ENCODE results near the gene MOV10L1. TPM values are rescaled to one million over a fixed set of nuclear protein-coding genes. Genes with fewer than 3 reads are reported as not detected.
A peak's percentile ranks its signal among the peaks of the same experiment; 100 is the strongest.

The MOV10L1 gene
- total RNA-seq, 8 experiments from 2014 or later = 0.11 to 2.9 (median 0.45) TPM

DNA sequence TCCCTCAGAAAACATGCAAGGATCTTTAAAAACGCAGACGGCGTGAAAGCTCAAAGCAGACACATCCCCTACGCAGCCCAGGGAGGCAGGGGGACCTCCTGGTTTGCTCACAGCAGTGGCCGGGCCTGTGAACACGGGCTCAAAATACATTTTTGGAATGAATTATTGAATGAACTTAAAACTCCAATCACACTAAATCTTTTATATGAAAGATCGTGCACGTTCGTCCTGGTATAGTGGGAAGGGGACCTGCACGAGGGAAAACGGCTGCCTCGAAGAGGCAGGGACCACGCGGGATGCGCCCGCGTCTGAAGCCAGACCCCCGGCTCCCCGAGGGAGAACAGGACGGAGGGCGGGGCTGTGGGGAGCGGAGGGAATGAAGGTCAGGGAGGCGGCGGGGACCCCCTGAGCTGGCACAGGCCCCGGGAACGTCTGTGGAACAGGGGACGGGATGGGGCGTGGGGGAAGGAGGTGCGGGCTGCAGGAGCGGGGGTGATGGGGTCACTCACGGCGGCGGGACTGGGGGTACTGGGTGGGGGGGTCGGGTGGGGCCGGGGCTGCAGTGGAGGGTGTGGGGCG, 79.5 kb downstream of the MOV10L1 start:
- H3K4me3 ChIP-seq = peak overlapping the region; percentile 43 to 81 (median 55)

DNA sequence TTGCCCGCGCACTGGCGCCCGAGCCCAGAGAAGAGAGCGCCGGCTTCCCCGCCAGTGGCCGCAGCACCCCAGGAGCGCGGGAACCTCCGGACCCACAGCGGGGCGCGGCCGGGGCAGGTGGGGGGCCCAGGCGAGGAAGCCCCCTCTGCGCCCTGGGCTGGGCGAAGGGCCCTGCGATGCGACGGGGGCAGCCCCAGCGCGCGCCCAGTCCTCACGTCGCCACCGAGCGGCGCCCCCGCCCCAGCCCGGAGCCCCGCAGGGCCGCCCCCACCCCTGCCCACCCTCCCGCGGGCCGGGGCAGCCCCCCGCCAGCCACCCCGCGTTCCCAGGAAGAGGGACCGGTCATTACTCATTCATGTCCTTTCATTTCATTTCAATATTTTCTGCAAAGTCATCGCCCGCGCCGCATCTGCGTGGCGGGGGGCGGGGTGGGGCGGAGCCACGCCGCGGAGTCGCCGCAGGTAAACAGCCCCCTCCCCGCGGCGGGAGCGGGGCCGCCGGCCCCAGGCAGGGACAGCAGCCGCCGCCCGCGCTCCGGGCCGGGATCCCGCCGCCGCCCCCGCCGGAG, 80.1 kb downstream of the MOV10L1 start:
- Histone ChIP-seq H3K4me3 (peak overlapping the region; percentile 43 to 81 (median 55)), H3K27ac (peak overlapping the region in 1 of 2 donors; percentile 75), H3K4me1 (replicated peaks in 1 of 2) (peaks cover 4 to 6% of the 10 kb centered on the region in 2 donors)
- in situ Hi-C loops (cut with MboI; ENCODE audit: low pct_unique_long_range_greater_than_20kb in 2 of 9, low sequenced_read_pairs in 9 of 9, unreplicated experiment in 9 of 9) = no loop called here
- WGBS, 10 experiments = no CpG with 5 or more reads among the region's 70 CpGs
- peak; percentile 40 to 75 (median 68) for ATAC-seq (replicated peaks in 6 of 8)

More for the DNA sequence above, 79.5 kb downstream of the MOV10L1 start:
- 0 to 80% (median 16%) methylated on average over 1 to 5 of the region's 36 CpGs; no CpG with 5 or more reads in 4 of the 10 experiments for WGBS, 10 experiments
- Histone ChIP-seq H3K27ac (no peak overlapping the region), H3K4me1 (replicated peaks in 1 of 2) (peaks cover 4 to 6% of the 10 kb centered on the region in 2 donors)
- ATAC-seq (replicated peaks in 6 of 8) = peak in 6 of 8 experiments; percentile 5 to 33 (median 22)
- in situ Hi-C loops (cut with MboI; ENCODE audit: low pct_unique_long_range_greater_than_20kb in 2 of 9, low sequenced_read_pairs in 9 of 9, unreplicated experiment in 9 of 9) = no loop called here

DNA sequence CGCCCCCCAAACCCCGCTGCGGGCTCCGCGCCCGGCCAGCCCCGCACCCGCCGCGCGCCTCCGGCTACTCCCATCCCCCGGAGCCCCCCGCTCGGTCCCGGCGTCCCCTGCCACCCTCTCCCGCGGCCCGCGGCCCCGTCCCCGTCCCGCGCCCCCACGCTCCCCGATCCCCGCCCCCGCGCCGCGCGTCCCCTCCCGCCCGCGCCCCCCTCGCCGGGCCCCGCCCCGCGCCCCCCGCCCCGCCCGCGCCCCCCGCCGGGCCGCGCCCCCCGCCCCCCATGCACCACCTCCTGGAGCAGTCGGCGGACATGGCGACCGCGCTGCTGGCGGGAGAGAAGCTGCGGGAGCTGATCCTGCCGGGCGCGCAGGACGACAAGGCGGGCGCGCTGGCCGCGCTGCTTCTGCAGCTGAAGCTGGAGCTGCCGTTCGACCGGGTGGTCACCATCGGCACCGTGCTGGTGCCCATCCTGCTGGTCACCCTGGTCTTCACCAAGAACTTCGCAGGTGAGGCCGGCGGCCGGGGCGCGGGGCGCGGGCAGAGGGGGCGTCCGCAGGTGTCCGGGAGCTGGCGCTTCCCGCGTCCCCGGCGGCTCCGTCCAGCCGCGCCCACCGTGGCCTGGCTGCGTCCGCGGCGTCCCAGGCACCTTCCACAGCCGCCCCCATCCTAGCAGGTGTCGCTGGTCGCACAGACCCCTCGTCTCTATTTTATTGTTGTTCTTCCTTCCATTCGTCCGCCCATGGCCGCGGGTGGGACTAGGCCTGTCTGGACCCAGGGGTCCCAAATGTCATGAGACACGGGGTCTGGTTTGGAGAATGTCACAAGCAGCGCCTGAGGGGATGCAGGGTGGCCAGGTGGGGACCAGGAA, 80.9 kb downstream of the MOV10L1 start, which contains the start of gene PANX2:
Gene PANX2 (plus strand): TSS at position 279 of the 866 bp plus-strand sequence. CDS start 0 bp downstream, at position 279.
- ATAC-seq (replicated peaks in 6 of 8) = peak in 6 of 8 experiments; percentile 39 to 59 (median 55)
- in situ Hi-C loops (cut with MboI; ENCODE audit: low pct_unique_long_range_greater_than_20kb in 2 of 9, low sequenced_read_pairs in 9 of 9, unreplicated experiment in 9 of 9) = no loop called here
- WGBS, 10 experiments = 36 to 58% methylated on average over 6 to 7 of the region's 105 CpGs; no CpG with 5 or more reads in 8 of the 10 experiments
- Histone ChIP-seq H3K4me3 (peak within 1 kb of the TSS; percentile 43 to 81 (median 55)), H3K4me1 (replicated peaks in 1 of 2) (peaks cover 4 to 6% of the 10 kb centered on the region in 2 donors), H3K27ac (peak within 1 kb of the TSS in 1 of 2 donors; percentile 75)

DNA sequence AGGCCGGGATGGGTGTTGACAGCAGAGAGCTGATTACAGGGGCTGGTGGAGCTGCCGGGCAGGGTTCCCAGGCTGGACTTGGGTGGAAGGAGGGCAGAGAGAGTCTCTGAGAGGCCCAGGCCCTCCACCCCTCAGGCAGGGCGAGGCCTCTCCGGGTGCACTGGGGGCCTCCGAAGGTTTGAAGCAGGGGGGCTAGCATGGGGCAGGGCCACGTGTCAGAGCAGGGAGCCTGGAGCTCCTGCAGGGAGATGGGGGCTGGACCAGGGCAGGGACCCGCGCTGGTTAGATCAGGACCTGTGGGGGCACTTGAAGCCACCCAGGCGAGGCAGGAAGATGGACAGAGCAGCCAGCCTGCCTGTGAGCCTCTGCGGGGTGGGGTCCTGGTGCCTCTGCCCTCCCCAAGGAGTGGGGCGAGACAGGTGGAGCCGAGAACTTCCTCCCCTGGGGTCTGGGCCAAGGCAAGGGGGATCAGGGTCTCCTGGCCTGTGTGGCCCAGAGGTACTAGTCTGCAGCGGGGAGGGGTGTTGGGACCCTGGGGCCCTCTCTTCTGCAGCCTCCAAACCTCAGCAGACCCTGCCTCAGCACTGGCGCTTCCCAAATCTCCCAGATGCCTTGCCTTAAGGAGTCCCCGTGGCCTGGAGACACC, 81.6 kb downstream of the MOV10L1 start:
- ATAC-seq (replicated peaks in 6 of 8) = peak in 7 of 8 experiments; percentile 11 to 35 (median 21)
- in situ Hi-C loops (cut with MboI; ENCODE audit: low pct_unique_long_range_greater_than_20kb in 2 of 9, low sequenced_read_pairs in 9 of 9, unreplicated experiment in 9 of 9) = no loop called here
- Histone ChIP-seq H3K27ac (no peak overlapping the region), H3K4me1 (replicated peaks in 1 of 2) (peaks cover 4 to 9% of the 10 kb centered on the region in 2 donors), H3K4me3 (peak overlapping the region; percentile 43 to 81 (median 55))
- WGBS, 10 experiments = 93 to 100% methylated on average over 2 to 8 of the region's 15 CpGs; no CpG with 5 or more reads in 8 of the 10 experiments

DNA sequence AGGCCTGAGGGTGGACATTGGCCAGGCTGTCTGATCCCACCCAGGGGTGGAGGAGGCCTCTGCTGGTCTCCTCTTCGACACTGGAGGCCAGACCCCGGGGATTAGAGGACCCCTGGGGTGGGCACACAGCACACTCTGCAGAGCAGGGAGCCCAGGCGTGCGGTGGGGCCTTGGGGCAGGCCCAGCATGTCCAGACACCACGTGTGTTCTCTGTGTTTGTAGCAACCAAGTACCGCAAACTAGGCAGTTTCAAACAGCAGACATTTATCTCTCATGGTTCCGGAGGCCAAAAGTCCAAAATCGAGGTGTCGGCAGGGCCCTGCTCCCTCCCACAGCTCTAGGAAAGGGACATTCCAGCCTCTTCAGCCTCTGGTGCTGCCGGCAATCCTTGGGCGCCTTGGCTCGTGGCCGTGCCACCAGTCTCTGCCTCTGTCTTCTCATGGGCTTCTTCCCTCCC, 82.2 kb downstream of the MOV10L1 start:
- peak overlapping the region in 1 of 5 donors; percentile 76 for H3K4me3 ChIP-seq
- peaks cover 4 to 9% of the 10 kb centered on the region in 2 donors for H3K4me1 ChIP-seq (replicated peaks in 1 of 2)
- WGBS, 10 experiments = 48 to 100% (median 81%) methylated on average over 1 to 5 of the region's 13 CpGs; no CpG with 5 or more reads in 3 of the 10 experiments
- in situ Hi-C loops (cut with MboI; ENCODE audit: low pct_unique_long_range_greater_than_20kb in 2 of 9, low sequenced_read_pairs in 9 of 9, unreplicated experiment in 9 of 9) = no loop called here
- H3K27ac ChIP-seq = no peak overlapping the region
- peak in 1 of 8 experiments; percentile 15 for ATAC-seq (replicated peaks in 6 of 8)

DNA sequence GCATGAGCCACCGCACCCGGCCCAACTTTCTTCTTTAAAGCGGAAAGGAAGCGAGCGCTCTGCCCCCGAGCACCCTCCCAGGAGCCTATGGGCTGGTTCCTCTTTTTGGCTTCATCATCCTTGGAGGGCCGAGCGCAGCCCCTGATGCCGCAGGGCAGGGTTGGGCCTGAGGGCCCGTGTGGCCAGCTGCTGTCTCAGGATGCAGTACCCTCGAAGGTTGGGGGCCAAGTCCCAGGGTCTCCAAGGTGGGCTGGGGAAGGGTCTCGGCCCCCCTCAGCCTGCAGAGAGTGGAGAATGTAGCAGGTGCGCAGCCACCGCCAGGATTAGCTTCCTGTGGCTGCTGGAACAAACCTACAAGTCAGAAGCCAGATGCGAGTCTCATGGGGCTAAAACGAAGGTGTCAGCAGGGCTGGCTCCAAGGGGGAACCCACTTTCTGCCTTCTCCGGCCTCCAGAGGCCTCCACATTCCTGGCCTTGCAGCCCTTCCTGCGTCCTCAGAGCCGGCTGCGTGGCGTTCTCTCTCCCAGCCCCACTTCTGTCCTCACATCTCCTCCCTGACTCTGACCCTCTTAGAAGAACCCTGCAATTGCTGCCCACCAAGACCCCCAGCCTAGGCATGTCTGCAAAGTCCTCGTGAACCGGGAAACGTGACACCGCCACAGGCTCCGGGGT, 83.6 kb downstream of the MOV10L1 start:
- in situ Hi-C loops (cut with MboI; ENCODE audit: low pct_unique_long_range_greater_than_20kb in 2 of 9, low sequenced_read_pairs in 9 of 9, unreplicated experiment in 9 of 9) = no loop called here
- H3K27ac ChIP-seq = no peak overlapping the region
- 35 to 100% (median 74%) methylated on average over 2 to 11 of the region's 26 CpGs; no CpG with 5 or more reads in 2 of the 10 experiments for WGBS, 10 experiments
- H3K4me1 ChIP-seq (replicated peaks in 1 of 2) = peaks cover 4 to 9% of the 10 kb centered on the region in 2 donors
- no peak overlapping the region for H3K4me3 ChIP-seq
- no peak for ATAC-seq (replicated peaks in 6 of 8)

DNA sequence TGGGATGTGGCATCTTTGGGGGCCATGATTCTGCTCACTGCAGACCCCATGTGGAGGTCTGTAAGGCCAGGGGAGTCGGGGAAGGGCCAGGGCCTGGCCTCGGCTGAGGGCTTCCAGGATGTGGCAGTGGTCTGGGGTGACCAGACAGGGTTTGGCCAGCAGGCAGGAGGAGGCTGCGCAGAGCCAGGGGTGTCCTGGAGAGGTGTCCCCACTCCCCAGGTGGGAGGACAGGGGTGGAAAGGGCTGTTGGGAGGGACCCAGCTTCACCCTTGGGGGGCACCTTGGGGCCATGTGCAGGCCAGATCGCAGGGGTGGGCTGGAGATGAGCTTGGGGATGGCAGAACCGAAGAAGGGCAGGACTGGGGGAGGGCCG, 84.2 kb downstream of the MOV10L1 start:
- Histone ChIP-seq H3K4me1 (replicated peaks in 1 of 2) (peaks cover 4 to 9% of the 10 kb centered on the region in 2 donors), H3K27ac (no peak overlapping the region), H3K4me3 (no peak overlapping the region)
- in situ Hi-C loops (cut with MboI; ENCODE audit: low pct_unique_long_range_greater_than_20kb in 2 of 9, low sequenced_read_pairs in 9 of 9, unreplicated experiment in 9 of 9) = no loop called here
- no CpG with 5 or more reads among the region's 6 CpGs for WGBS, 10 experiments
- no peak for ATAC-seq (replicated peaks in 6 of 8)

DNA sequence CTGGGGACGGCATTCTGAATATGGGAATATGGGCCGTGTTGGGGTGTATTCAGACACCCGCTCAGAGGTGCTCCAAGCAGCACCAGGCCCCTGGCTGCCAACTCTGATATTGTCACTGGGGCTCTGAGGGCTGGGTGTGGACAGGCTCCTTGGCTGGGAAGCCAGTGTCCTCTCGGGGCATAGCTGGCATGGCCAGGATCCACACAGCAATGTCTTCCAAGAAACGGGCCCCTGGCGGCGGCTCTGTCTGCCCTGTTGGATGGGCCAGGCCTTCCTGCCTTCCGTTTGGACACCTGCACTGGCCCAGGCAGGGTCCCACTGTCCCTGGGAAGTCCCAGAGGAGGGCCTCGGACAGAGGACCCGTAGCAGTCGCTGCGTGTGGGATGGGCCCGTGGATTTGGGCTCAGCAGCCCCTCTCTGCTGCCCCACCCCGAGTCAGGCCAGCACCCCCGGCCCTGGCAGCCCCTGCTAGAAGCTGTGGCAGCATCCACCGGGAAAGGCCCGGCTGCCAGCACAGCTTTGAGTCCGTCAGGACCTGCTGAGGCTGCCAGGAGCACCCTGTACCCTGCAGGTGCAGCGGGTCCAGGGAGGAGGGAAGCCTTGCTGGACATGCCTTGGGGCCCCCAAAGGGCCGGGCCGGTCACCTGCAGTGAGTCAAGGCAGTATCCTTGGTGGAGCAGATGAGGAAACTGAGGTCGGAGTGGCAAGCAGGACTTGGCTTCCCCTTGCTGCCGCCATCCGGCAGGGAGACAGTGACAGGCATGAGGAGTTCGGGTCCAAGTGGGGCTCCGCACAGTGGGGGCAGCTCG, 84.8 kb downstream of the MOV10L1 start:
- H3K4me3 ChIP-seq = no peak overlapping the region
- ATAC-seq (replicated peaks in 6 of 8) = peak in 1 of 8 experiments; percentile 13
- H3K4me1 ChIP-seq (replicated peaks in 1 of 2) = peaks cover 4 to 9% of the 10 kb centered on the region in 2 donors
- 77% methylated on average over 4 of the region's 27 CpGs; no CpG with 5 or more reads in 9 of the 10 experiments for WGBS, 10 experiments
- H3K27ac ChIP-seq = no peak overlapping the region
- in situ Hi-C loops (cut with MboI; ENCODE audit: low pct_unique_long_range_greater_than_20kb in 2 of 9, low sequenced_read_pairs in 9 of 9, unreplicated experiment in 9 of 9) = loop anchor here in 2 of 9 experiments (25.0 kb wide), 1 partner anchor 237 kb away; no protein-coding TSS in a partner anchor

DNA sequence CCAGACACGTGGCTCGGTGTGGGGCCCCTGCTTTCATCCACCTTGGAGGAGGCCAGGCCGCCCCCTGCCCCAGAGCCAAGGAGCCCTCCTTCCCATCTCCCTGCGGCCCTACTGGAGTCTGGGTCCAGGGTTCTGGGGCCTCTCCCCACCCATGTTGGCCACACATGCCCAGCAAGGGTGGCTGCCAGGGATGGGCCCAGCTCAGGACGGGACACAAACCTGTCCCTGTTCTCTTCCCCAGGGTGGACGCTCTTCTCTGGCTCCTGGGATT, 85.3 kb downstream of the MOV10L1 start:
- H3K4me3 ChIP-seq = no peak overlapping the region
- no peak for ATAC-seq (replicated peaks in 6 of 8)
- in situ Hi-C loops (cut with MboI; ENCODE audit: low pct_unique_long_range_greater_than_20kb in 2 of 9, low sequenced_read_pairs in 9 of 9, unreplicated experiment in 9 of 9) = loop anchor here in 2 of 9 experiments (25.0 kb wide), 1 partner anchor 238 kb away; no protein-coding TSS in a partner anchor
- peaks cover 4 to 9% of the 10 kb centered on the region in 2 donors for H3K4me1 ChIP-seq (replicated peaks in 1 of 2)
- H3K27ac ChIP-seq = no peak overlapping the region
- WGBS, 10 experiments = 40 to 100% (median 83%) methylated on average over 1 to 2 of the region's 6 CpGs; no CpG with 5 or more reads in 6 of the 10 experiments

DNA sequence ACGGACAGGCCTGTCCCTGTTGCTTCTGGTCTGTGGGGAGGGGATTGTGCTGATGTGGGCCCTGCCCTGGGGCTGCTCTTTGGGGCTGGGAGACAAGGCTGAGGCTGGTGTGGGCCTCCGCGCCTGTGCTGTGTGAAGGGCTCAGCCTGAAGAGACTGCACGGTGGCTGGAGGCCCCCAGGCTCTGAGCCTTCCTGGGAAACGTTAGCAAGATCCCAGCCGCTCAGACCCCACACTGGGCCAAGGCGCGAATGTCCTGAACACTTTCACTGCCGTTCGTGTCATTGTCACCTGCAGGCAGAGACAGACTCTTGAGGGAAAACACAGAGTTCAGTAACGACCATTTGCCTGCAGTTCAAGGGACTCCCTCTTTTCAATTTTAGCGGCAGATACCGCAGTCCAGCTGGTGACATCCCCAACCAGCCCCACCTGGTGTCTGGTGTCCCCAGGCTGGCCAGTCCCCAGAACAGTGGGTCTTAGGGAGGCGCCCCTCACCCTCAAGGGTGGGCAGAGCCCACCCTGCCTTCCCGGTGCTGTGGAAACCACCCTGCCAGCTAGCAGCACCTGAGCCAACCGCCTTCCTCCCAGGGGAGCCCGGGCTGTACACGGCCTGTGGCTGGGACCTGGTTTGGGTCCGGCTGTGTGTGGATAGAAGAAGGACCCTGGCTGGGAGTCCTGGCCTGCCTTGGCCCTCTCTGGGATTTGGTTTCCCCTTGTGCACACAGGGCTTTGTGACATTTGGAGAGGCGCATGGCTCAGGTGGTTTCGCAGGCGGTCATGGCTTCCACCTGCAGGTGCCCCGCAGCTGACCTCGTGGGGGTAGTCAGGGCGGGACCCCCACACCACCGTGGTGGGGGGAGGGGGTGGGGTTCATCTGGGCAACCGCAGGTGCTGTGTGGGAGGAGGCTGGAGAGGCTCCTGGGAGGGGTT, 86.4 kb downstream of the MOV10L1 start:
- in situ Hi-C loops (cut with MboI; ENCODE audit: low pct_unique_long_range_greater_than_20kb in 2 of 9, low sequenced_read_pairs in 9 of 9, unreplicated experiment in 9 of 9) = loop anchor here in 2 of 9 experiments (25.0 kb wide), 1 partner anchor 239 kb away; no protein-coding TSS in a partner anchor
- Histone ChIP-seq H3K27ac (no peak overlapping the region), H3K4me3 (no peak overlapping the region), H3K4me1 (replicated peaks in 1 of 2) (peaks cover 2 to 9% of the 10 kb centered on the region in 2 donors)
- ATAC-seq (replicated peaks in 6 of 8) = peak in 4 of 8 experiments; percentile 2 to 27 (median 14)
- WGBS, 10 experiments = 0 to 80% (median 67%) methylated on average over 1 to 6 of the region's 27 CpGs; no CpG with 5 or more reads in 2 of the 10 experiments

Measured in motor neuron (in vitro differentiated cells).